GM20000 (cell line): Measurements from ENCODE around the gene BDNF.
"Not testable (repeated sequence)": the region's sequence is repeated elsewhere in the genome, so short reads cannot be mapped to it uniquely, and the experiment has no call there.

ENCODE experiments used
- DNase-seq: peaks from one replicate; pipeline ENCODE4 v3.0.0; 2012; ENCODE audit warnings: low spot score
- TF ChIP-seq, protein P1 (sequence below): IDR thresholded peaks from 2 replicates; pipeline ENCODE4 v1.5.1; 2012; ENCODE audit warnings: mild to moderate bottlenecking, control low read depth; ENCODE audit errors: extremely low read depth, missing control alignments

The BDNF gene

DNA sequence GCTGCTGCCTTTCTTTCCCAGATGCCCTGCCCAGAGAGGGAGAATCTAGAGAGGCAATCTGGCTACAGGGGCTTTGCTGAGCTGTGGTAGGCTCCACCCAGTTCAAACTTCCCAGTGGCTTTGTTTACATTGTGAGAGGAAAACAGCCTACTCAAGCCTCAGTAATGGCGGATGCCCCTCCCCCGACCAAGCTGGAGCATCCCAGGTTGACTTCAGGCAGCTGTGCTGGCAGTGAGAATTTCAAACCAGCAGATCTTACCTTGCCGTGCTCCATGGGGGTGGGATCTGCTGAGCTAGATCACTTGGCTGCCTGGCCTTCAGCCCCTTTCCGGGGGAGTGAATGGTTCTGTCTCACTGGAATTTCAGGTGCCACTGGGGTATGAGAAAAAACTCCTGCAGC lies 12.2 kb downstream of the BDNF start:
- DNase-seq, result no peak
- TF ChIP-seq, protein P1, sequence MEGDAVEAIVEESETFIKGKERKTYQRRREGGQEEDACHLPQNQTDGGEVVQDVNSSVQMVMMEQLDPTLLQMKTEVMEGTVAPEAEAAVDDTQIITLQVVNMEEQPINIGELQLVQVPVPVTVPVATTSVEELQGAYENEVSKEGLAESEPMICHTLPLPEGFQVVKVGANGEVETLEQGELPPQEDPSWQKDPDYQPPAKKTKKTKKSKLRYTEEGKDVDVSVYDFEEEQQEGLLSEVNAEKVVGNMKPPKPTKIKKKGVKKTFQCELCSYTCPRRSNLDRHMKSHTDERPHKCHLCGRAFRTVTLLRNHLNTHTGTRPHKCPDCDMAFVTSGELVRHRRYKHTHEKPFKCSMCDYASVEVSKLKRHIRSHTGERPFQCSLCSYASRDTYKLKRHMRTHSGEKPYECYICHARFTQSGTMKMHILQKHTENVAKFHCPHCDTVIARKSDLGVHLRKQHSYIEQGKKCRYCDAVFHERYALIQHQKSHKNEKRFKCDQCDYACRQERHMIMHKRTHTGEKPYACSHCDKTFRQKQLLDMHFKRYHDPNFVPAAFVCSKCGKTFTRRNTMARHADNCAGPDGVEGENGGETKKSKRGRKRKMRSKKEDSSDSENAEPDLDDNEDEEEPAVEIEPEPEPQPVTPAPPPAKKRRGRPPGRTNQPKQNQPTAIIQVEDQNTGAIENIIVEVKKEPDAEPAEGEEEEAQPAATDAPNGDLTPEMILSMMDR, result no peak

DNA sequence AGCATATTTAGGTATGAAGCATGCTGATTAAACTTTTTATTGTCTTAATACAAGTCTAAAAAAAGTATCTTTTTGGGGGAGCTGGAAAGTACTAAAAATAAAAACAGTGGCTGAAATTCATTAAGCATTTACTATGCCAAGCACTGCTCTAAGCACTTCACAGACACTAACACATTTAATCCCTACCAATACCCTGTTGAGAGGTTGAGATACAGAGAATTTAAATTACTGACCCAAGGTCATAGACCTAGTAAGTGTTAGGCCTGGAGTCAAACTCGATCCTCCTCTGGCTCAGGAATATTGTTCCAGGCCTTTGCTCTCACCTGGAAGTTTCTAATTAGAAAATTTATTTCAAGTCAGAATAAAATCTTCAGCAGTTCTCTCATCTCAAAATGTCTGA lies 18.6 kb downstream of the BDNF start:
- no peak for DNase-seq
- TF ChIP-seq, protein P1, result no peak

DNA sequence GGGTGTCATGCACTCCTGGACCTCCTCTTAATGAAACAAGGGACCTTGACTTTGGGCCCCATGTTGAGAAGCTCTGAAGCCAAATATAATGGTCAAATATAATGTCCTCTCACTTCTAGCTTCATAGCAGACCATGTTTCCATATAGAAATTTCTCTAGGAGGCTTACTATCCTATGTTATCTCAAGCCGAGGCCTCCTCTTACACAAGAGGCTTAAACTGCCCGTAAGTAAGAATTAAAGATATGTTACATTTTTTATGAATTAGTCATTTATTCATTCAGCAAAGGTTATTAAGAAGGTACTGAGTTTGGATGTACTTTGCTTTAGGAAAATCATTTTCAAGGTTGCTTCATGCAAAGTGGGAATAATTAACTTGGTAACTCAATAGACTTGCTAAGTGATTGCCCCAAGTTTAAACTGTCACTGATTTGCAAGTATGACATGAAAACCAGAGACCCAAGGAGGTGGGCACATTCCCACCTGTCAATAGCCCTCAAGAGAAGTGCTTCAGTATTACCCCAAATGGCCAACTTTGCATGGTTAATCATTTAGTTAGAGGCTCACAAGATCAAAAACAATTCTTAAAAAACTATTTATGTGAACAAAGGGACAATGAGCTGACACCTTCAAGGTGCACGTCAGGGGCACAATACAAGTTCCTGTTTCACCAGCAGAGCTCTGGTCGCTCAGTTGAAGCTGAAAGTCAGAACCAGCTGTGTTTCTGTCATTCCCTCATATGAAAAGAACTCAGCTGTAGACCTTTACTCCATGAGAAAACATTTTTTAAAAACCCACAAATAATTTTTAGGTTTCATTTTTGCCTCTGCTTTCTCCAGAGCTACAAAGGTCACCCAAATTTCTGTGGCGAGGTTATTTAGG lies 20.9 kb downstream of the BDNF start:
- TF ChIP-seq, protein P1, result no peak
- DNase-seq, result no peak

DNA sequence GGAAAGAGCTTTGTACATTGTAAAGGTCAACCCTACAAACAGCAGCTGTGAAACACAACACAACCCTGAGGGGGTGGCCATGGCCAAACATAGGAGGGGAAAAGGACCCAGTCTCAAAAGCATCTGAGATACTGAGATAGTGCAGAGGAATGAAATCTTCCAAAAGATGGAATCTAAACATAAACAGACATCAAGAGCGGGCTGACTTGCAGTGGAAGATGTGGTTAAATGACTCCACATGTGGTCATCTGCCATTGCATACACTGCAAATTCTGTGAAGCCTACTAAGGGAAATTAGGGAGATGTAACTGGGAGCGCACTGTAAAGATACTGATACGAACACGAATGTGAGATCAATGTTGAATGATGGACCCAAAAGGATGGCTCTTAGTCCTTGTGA lies 22.0 kb downstream of the BDNF start:
- DNase-seq, result no peak
- TF ChIP-seq, protein P1, result no peak

DNA sequence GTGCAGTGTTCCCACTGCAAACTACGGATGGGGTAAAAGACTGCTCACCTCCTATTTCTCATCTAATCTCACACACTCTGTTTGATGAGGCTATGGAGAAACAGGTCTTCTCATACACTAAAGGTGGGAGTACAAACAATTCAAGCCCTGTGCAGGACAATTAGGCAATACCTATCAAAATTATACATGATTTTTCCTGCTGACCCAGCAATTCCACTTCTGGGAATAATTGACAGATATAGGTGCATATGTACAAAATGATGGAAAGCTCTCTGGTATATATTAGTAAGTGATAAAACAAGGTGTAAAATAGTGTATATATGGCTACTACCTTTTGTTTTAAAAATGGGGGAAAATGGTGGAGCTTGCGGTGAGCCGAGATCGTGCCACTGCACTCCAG lies 23.1 kb downstream of the BDNF start:
- TF ChIP-seq, protein P1, result no peak
- no peak for DNase-seq

DNA sequence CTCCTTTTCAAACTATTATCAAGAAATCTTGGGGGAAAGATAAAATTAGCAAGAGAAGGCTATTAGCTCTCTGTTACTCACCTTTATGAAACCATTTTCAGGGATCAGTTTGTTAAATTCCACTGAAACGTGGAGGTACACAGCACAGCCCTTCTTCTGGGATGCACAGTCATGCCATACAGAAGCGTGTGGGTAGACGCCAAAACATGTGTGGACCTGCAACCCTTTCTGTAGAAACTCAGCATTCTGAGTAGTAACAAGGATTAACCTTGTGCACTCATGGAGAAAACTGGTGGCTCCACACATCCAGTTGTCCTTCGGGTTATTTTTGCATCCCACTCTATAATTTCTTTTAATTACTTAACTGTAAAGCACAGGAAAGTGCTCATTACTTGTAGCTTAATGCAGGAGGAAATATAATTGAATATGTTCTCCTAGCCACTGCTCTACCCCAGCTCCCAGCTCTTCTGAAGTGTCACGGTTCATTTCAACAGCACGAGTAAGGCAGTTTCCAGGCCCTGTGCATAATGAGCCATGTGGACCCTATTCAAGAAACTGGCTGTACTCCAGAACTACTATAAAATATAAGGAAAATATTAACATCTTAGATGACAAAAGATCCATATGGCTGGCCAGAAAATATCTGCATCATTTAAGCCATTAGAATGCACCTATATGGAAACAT lies 26.1 kb downstream of the BDNF start:
- DNase-seq, result no peak
- TF ChIP-seq, protein P1, result no peak

DNA sequence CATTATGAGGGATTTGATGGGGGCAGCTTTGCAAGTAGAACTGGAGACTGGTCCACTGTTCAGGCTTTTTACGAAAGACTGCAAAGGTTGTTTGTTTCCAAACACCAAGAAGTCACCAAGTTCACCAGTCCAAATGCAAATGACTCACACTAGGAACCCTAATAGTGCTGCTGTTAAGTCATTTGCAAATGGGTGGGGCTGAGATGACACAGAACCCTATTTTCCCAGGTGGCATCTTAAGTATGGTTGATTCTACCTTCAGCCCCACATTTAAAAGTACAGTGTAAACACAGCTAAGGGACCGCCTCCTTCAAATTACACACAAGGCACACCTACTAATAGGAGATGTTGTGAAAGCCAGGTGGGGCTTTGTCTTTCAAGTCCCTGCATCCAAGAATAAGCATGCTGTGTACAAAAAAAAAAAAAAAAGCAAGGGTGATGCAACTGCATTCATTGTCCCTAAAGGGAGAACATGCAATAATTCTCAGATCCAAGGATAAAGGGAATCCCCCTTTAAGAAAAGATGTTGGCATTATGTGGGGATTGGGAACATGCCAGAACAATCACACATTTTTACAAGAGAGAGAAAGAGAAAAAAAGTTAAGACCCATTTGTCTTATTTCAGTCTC lies 27.3 kb downstream of the BDNF start:
- no peak for DNase-seq
- TF ChIP-seq, protein P1, result no peak

DNA sequence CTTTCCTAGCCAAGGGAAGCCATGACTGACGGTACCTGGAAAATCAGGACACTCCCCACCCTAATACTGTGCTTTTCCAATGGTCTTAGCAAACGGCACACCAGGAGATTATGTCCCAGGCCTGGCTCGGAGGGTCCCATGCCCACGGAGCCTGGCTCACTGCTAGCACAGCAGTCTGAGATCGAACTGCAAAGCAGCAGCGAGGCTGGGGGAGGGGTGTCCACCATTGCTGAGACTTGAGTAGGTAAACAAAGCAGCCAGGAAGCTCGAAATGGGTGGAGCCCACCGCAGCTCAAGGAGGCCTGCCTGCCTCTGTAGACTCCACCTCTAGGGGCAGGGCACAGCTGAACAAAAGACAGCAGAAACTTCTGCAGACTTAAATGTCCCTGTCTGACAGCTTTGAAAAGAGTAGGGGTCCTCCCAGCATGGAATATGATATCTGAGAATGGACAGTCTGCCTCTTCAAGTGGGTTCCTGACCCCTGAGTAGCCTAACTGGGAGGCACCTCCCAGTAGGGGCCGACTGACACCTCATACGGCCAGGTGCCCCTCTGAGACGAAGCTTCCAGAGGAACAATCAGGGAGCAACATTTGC lies 34.6 kb downstream of the BDNF start:
- not testable (repeated sequence) for DNase-seq
